Prostate gland (tissue), 2 donors: ENCODE measurements around the gene MND1.

Experiments
- CTCF ChIP-seq, 4 experiments: fragments of 200-600 bp in 2 of 4; fragments of 450-650 bp in 2 of 4; sonication (generic) in 2 of 4; IDR thresholded peaks; 1 replicate in 3 of 4; 2 replicates in 1 of 4; pipeline ENCODE4 v1.5.1; 2016 to 2019; ENCODE audit warnings: antibody characterized with exemption in 4 of 4, mild to moderate bottlenecking in 2 of 4, moderate library complexity in 2 of 4
- POLR2A ChIP-seq: fragments of 450-650 bp; IDR thresholded peaks from one replicate; pipeline ENCODE4 v1.6.1; 2016; ENCODE audit warnings: antibody characterized with exemption, mild to moderate bottlenecking
- POLR2AphosphoS5 ChIP-seq: sonication (generic); formaldehyde crosslinking; IDR thresholded peaks from one replicate; pipeline ENCODE4 v1.6.1; 2017; ENCODE audit warnings: antibody characterized with exemption

DNA sequence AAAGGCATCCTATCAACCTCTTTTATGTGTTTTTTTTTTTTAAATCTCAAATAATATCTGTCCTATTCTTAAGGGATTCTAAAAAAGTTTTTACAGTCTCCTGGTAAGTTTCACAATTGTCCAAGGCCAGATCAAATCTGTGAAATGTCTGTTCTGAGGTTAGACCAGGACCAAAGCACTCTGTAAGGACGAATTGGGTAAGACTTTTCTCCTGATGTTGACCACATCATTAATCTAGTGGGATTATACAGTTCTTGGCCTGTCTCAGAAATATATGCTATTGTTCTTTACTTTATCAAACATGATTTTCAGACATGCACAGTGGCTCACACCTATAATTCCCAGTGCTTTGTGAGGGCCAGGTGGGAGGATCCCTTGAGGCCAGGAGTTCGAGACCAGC is 75.9 kb downstream of the MND1 start:
- no peak for TF ChIP-seq CTCF (IDR thresholded peaks at IDR 0.05)
- TF ChIP-seq POLR2AphosphoS5, result no peak
- TF ChIP-seq POLR2A, result no peak
